GM12874 (cell line): ENCODE data around the gene DCLRE1C.

Source experiments
- CTCF ChIP-seq: IDR thresholded peaks from 2 replicates; pipeline ENCODE4 v1.5.1; 2011; ENCODE audit warnings: low read depth, mild to moderate bottlenecking, control low read depth, low read length, moderate library complexity; ENCODE audit not compliant: insufficient read depth

Gene DCLRE1C

GRCh38 chr10:14904316-14904732 lies 49.6 kb downstream of the DCLRE1C start:
- TF ChIP-seq CTCF = peak; percentile 43; the same call in 1 of the 2 replicates

DNA sequence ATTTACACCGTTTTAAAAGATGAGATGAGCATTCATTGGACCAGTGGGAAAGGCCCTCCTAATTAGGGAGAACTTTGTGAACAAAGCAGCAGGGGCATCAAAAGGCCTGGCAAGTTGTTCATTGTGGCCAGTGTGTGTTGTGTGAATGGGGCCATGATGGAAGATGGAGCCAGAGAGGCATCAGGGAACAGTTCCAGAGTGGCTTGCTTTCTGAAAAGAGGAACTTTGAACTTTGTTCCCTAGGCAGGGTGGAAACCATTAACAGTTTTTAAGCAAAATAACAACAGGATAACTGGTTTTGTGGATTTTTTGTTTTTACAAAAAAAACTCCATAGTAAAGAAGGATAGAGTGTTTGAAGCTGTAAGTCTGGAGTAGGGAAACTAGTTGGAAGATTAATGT lies 62.7 kb downstream of the DCLRE1C start:
- no peak for TF ChIP-seq CTCF

DNA sequence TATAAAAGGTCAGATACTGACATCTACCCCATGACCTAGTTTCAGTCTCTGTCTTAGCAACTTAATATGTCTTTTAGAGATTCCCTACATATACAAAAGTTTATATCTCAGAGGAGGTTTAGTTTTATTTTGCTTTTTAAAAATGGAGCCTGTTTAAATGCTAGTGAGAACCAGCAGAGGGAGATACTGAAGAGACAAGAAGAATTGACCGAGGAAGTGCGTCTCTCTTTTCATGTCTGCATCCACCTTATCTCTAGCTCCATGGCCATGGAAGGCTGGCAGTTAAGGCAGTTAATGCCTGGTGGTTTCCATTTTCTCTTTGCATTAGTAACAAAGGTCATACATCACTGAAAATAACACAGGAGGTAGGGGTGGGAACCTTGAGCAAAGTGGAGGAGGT lies 64.6 kb downstream of the DCLRE1C start:
- TF ChIP-seq CTCF = no peak

DNA sequence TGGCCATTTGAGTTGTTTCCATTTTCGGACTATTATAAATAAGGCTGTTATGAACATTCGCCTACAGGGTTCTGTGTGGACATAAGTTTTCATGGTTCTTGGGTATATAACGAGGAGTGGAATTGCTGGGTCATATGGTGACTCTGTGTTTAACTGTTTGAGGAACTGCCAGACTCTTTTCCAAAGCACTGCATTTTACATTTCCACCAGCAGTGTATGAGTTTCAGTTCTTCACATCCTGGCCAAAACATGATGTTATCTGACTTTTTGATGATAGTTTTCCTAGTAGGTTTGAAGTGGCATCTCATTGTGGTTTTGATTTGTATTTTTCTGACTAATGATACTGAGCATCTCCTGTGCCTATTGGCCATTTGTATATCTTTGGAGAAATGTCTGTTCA lies 69.8 kb downstream of the DCLRE1C start:
- TF ChIP-seq CTCF = no peak

DNA sequence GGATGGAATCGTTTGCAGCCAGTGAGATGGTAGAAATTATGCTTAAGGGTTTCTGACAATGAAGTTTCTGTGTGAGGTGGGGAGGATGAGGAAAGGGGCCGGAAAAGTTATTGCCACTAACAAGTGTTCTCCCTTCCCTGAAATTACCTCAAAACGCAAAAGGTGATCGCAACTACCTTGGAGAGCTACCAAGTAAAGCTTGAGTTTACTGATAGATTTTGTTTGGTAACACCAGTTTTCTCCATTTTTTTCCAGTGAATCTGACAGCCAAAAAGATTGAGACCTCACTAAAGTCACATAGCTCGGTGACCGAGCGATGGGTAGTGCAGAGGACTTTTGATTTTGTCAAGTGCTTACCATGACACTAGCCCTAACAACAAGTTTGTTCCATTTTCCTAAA lies 73.7 kb downstream of the DCLRE1C start:
- TF ChIP-seq CTCF = no peak

DNA sequence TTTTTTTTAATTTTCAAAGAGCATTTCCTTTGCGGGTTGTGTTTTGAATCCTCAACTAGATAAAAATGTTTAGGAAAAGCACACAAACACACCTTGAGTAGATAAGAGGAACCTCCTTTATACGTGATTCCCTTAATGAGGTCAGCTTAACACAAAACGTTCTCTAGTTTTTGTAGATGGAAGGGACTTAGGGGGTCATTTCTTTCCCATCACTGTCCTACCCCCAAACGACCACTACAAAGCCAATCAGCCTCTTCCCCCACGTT lies 74.0 kb downstream of the DCLRE1C start:
- no peak for TF ChIP-seq CTCF

- no peak for TF ChIP-seq CTCF
These were observed 74.6 kb downstream of the DCLRE1C start for GRCh38 chr10:14879124-14879927.
